Uterus (tissue), 4 donors: ENCODE data around the gene IRX2. TPM values are rescaled to one million over a fixed set of nuclear protein-coding genes. Genes with fewer than 3 reads are reported as not detected.

Experiments
- DNase-seq, 2 donors: peaks; one replicate each; pipeline ENCODE4 v3.0.0-alpha.2; 2019 to 2020
- H3K27ac ChIP-seq, 2 donors: fragments of 200-600 bp; sonication (generic); 1 replicate in 1 of 2; 2 replicates in 1 of 2; pipeline ENCODE4 v1.5.1; 2016 to 2018
- H3K27me3 ChIP-seq, 2 donors: fragments of 200-600 bp; sonication (generic); one replicate each; pipeline ENCODE4 v1.5.1; 2018 to 2019; ENCODE audit warnings: control low read depth in 1 of 2
- H3K36me3 ChIP-seq, 2 donors: fragments of 200-600 bp; sonication (generic); one replicate each; pipeline ENCODE4 v1.5.1; 2019; ENCODE audit warnings: control low read depth in 1 of 2
- H3K4me1 ChIP-seq, 2 donors: fragments of 200-600 bp; sonication (generic); one replicate each; pipeline ENCODE4 v1.5.1; 2018 to 2019; ENCODE audit warnings: control low read depth in 1 of 2
- H3K4me3 ChIP-seq, 2 donors: fragments of 200-600 bp; sonication (generic); 1 replicate in 1 of 2; 2 replicates in 1 of 2; pipeline ENCODE4 v1.5.1; 2018 to 2019; ENCODE audit warnings: mild to moderate bottlenecking in 1 of 2
- H3K9me3 ChIP-seq, 2 donors: fragments of 200-600 bp; sonication (generic); one replicate each; pipeline ENCODE4 v1.5.1; 2019; ENCODE audit warnings: control low read depth in 1 of 2
- POLR2A ChIP-seq, 2 donors: fragments of 450-650 bp; IDR thresholded peaks; one replicate each; pipeline ENCODE4 v1.6.1; 2016; ENCODE audit warnings: antibody characterized with exemption in 2 of 2, mild to moderate bottlenecking in 1 of 2, moderate library complexity in 1 of 2
- intact Hi-C: fragments of 100-400 bp; cut with DNase I; formaldehyde crosslinking; loops from one replicate; pipeline ENCODE4 v1.15.1; 2023; ENCODE audit warnings: low total_unique reads
- total RNA-seq, 4 donors: library from RNA; depleted of rRNA in 3 of 4; stranded (reverse); fragments of >200 nt in 3 of 4; gene quantifications; one replicate each; pipeline versions ENCODE4 v1.1.0 to v1.2.4, GENCODE V29; 2014 to 2023
- TF ChIP-seq, protein P1 (sequence below), 4 experiments: fragments of 200-600 bp in 2 of 4; fragments of 450-650 bp in 2 of 4; sonication (generic) in 2 of 4; IDR thresholded peaks; one replicate each; pipeline ENCODE4 v1.5.1; 2016 to 2019; ENCODE audit warnings: antibody characterized with exemption in 4 of 4, mild to moderate bottlenecking in 2 of 4, moderate library complexity in 1 of 4
- donor health status: DM: yes; HTN: yes; CAD: no.

The IRX2 gene
- total RNA-seq, 4 donors from 2014 or later: 0.77 TPM; not detected in 3

DNA sequence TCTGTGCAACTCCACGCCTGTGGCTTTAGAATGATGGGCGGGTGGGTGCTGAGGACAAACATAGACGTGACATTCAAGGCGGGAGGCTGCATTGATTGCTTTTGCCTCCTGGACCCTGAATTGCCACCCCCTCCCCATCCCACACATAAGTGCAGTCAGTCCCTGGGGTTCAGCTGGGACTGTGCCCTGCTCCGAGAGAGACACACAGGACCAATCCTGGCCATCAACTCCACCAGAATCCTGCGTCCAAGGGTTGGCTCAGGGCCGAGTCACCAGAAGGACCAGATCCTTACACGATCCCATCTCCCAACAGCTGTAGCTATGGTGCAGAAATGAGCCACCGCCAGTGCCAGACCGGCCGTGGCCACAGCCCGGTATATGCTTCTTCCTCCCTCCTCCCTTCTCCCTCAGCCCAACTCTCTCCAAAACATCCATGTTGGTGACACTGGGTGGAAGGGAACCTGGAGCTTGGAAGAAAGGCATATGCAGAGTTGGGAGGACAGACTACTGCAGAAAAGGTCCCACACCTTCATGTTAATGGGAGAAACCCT, 27.4 kb downstream of the IRX2 start:
- no peak for DNase-seq
- H3K4me3 ChIP-seq: no peak overlapping the region

DNA sequence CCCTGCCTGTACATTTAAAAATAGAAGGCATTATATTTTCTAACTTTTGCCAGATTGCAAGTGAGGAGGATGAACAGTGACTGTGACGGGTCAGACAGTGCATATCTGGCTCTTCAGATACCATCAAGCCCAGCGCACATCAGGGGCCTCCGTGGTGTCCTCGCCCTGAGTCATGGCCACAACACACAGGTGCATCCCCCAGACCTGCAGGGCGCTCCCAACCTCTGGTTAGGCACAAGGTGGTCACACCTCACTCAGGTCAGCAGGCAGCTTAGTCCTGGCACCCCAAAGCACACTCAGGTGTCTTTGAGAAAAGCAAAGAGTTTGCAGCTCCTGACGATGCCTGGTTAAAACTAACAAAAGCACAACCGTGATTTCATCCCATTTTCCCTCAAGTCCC, 28.6 kb downstream of the IRX2 start:
- Histone ChIP-seq H3K4me1 (no peaks in the 10 kb centered on the region), H3K4me3 (no peak overlapping the region), H3K27me3 (no peaks in the 10 kb centered on the region), H3K27ac (no peak overlapping the region), H3K36me3 (no peaks in the 10 kb centered on the region), H3K9me3 (no peaks in the 10 kb centered on the region)
- DNase-seq: no peak
- intact Hi-C loops: no loop called here
- TF ChIP-seq, protein P1, sequence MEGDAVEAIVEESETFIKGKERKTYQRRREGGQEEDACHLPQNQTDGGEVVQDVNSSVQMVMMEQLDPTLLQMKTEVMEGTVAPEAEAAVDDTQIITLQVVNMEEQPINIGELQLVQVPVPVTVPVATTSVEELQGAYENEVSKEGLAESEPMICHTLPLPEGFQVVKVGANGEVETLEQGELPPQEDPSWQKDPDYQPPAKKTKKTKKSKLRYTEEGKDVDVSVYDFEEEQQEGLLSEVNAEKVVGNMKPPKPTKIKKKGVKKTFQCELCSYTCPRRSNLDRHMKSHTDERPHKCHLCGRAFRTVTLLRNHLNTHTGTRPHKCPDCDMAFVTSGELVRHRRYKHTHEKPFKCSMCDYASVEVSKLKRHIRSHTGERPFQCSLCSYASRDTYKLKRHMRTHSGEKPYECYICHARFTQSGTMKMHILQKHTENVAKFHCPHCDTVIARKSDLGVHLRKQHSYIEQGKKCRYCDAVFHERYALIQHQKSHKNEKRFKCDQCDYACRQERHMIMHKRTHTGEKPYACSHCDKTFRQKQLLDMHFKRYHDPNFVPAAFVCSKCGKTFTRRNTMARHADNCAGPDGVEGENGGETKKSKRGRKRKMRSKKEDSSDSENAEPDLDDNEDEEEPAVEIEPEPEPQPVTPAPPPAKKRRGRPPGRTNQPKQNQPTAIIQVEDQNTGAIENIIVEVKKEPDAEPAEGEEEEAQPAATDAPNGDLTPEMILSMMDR (IDR thresholded peaks at IDR 0.05): no peak
- TF ChIP-seq POLR2A (IDR thresholded peaks at IDR 0.05): no peak

More for the DNA sequence above, 27.4 kb downstream of the IRX2 start:
- H3K27me3 ChIP-seq: no peaks in the 10 kb centered on the region
- H3K4me1 ChIP-seq: no peaks in the 10 kb centered on the region
- no peaks in the 10 kb centered on the region for H3K9me3 ChIP-seq
- H3K27ac ChIP-seq: no peak overlapping the region
- no peak for TF ChIP-seq POLR2A (IDR thresholded peaks at IDR 0.05)
- TF ChIP-seq, protein P1 (IDR thresholded peaks at IDR 0.05): no peak
- no peaks in the 10 kb centered on the region for H3K36me3 ChIP-seq
- intact Hi-C loops: no loop called here

DNA sequence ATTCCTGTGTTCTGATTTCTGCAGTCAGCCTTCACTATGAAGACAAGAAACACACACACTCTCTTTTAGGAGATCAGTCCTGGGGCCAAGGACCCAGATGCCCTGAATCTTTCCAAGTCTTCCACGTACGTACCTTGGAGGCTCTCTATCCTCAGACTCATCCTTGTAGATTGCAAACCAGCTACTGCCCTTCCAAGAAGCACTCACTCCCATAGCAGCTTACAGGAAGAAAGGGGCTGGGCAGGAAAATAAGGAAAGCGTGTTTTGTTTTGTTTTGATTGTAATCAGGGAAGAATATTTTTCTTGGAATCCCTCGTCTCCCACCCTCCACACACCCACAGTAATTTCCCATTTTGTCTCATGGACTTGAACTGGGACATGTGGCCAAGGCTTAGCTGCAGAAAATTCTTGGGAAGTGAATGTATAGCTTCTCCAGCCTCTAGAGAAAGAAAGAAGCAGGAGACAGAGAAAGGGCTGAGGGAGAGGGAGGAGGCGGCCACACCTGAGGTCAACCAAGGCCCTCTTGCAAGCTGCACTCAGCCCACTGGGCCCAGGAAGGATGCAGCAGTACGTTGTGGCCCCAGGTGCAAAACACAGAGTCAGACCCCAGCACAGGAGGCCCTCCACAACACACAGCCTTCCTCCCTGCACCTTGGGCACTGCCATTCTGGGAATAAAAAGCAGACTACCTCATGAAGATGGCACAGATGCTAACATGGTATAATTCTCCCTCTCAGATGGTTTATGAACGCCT, 29.9 kb downstream of the IRX2 start:
- DNase-seq: no peak
- Histone ChIP-seq H3K4me1 (no peaks in the 10 kb centered on the region), H3K36me3 (no peaks in the 10 kb centered on the region), H3K4me3 (no peak overlapping the region), H3K9me3 (no peaks in the 10 kb centered on the region), H3K27ac (no peak overlapping the region), H3K27me3 (no peaks in the 10 kb centered on the region)
- no peak for TF ChIP-seq POLR2A (IDR thresholded peaks at IDR 0.05)
- TF ChIP-seq, protein P1 (IDR thresholded peaks at IDR 0.05): no peak
- intact Hi-C loops: no loop called here

DNA sequence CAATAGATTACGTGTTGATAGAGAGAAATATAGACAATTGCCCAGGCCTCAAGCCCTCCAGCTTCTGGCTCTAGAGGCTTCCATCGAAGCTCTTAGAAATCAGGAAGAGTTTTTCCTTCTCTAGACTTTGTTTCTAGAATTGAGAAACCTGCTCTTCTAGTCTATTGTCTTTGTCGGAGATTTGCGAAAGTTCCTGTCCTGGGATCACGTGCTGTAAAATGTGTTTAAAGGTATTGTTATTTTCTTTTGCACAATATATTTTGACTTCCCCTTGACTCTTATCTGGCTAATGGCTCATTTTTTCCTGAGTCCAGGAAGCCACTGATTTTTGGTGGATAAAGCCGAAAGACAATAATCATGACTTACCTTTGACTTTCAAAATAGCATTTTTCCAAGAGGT, 32.1 kb downstream of the IRX2 start:
- intact Hi-C loops: no loop called here
- TF ChIP-seq, protein P1 (IDR thresholded peaks at IDR 0.05): no peak
- no peak for TF ChIP-seq POLR2A (IDR thresholded peaks at IDR 0.05)
- Histone ChIP-seq H3K27ac (no peak overlapping the region), H3K4me3 (no peak overlapping the region), H3K4me1 (no peaks in the 10 kb centered on the region), H3K36me3 (no peaks in the 10 kb centered on the region), H3K27me3 (no peaks in the 10 kb centered on the region), H3K9me3 (no peaks in the 10 kb centered on the region)
- no peak for DNase-seq

DNA sequence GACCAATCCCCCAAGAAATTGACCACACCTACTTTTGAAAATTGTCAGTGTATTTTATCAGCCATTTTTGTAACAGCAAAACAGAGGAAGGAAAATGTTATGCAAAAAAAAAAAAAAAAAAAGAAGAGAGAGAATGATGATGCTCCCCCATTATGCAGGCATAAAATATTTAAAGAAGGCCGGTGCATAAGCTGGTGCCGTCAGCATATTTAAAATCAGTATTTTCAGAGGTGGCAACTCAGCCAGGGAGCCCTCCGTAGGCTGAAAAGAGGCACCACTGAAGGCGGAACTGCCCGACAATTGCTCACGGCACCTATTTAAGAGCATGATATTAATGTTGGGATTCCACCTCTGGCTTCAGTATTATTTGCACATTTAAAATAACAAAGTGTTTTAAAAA, 33.4 kb downstream of the IRX2 start:
- TF ChIP-seq, protein P1 (IDR thresholded peaks at IDR 0.05): no peak
- TF ChIP-seq POLR2A (IDR thresholded peaks at IDR 0.05): no peak
- intact Hi-C loops: no loop called here
- no peak overlapping the region for H3K4me3 ChIP-seq
- H3K27me3 ChIP-seq: no peaks in the 10 kb centered on the region
- DNase-seq: no peak
- no peaks in the 10 kb centered on the region for H3K4me1 ChIP-seq
- no peak overlapping the region for H3K27ac ChIP-seq
- no peaks in the 10 kb centered on the region for H3K9me3 ChIP-seq
- H3K36me3 ChIP-seq: no peaks in the 10 kb centered on the region
